HT1080 (cell line): ENCODE data around the gene CRIP1. TPM values are rescaled to one million over a fixed set of nuclear protein-coding genes. Genes with fewer than 3 reads are reported as not detected.

Experiments used
- DNase-seq: peaks from one replicate; pipeline ENCODE4 v3.0.0-alpha.2; 2015; ENCODE audit warnings: low read depth
- total RNA-seq: library from RNA; depleted of rRNA; stranded (reverse); fragments of >200 nt; shearing (Covaris generic); gene quantifications from 2 replicates; pipeline ENCODE4 v1.2.3, GENCODE V29; 2014

Gene CRIP1
- total RNA-seq, 1 experiment from 2014 or later = 1.8 TPM

GRCh38 chr14:105450864-105451720 lies 35.6 kb upstream of the CRIP1 start:
- DNase-seq = no peak

GRCh38 chr14:105452963-105453362 lies 33.7 kb upstream of the CRIP1 start:
- no peak for DNase-seq

- DNase-seq = no peak
Observed at GRCh38 chr14:105453847-105454246, 32.8 kb upstream of the CRIP1 start.

- no peak for DNase-seq
Observed at GRCh38 chr14:105455086-105455640, 31.5 kb upstream of the CRIP1 start.

- no peak for DNase-seq
Observed at GRCh38 chr14:105455766-105456660, 30.7 kb upstream of the CRIP1 start.

GRCh38 chr14:105456736-105457617 lies 29.7 kb upstream of the CRIP1 start:
- DNase-seq = no peak

- DNase-seq = no peak
Observed at GRCh38 chr14:105458010-105458409, 28.7 kb upstream of the CRIP1 start.

GRCh38 chr14:105458571-105458970 lies 28.1 kb upstream of the CRIP1 start:
- DNase-seq = no peak

- no peak for DNase-seq
Observed at GRCh38 chr14:105460116-105460515, 26.6 kb upstream of the CRIP1 start.

GRCh38 chr14:105460616-105461015 lies 26.1 kb upstream of the CRIP1 start:
- DNase-seq = no peak

GRCh38 chr14:105461903-105462302 lies 24.8 kb upstream of the CRIP1 start:
- no peak for DNase-seq

- DNase-seq = no peak
Observed at GRCh38 chr14:105464501-105464900, 22.2 kb upstream of the CRIP1 start.

- no peak for DNase-seq
Observed at GRCh38 chr14:105465209-105466031, 21.3 kb upstream of the CRIP1 start.

- DNase-seq = no peak
Observed at GRCh38 chr14:105466531-105467248, 20.0 kb upstream of the CRIP1 start.

- DNase-seq = no peak
Observed at GRCh38 chr14:105467249-105467941, 19.3 kb upstream of the CRIP1 start.

GRCh38 chr14:105467942-105468471 lies 18.7 kb upstream of the CRIP1 start:
- DNase-seq = no peak

GRCh38 chr14:105468621-105469241 lies 18.0 kb upstream of the CRIP1 start:
- no peak for DNase-seq
